DOHH2 (cell line): ENCODE measurements around the gene MR1.

Experiments
- CTCF ChIP-seq: fragments of 200-600 bp; sonication (generic); IDR thresholded peaks from one replicate; pipeline ENCODE4 v1.5.1; 2014; ENCODE audit warnings: antibody characterized with exemption, mild to moderate bottlenecking, low read depth, low read length; ENCODE audit not compliant: poor library complexity, severe bottlenecking
- EZH2phosphoT487 ChIP-seq: fragments of 200-600 bp; sonication (generic); IDR thresholded peaks from 2 replicates; pipeline ENCODE4 v1.6.1; 2017; ENCODE audit warnings: borderline replicate concordance, mild to moderate bottlenecking, antibody characterized with exemption, low read length, moderate library complexity, mixed read lengths

- TF ChIP-seq CTCF, result no peak
- TF ChIP-seq EZH2phosphoT487, result no peak
Observed at GRCh38 chr1:181101581-181102226, 67.9 kb downstream of the MR1 start.
